ENCODE measurements around the gene DOCK4.

GRCh38 chr7:111841596-111842205, 364.5 kb downstream of the DOCK4 start:
- TF ChIP-seq, protein P1, sequence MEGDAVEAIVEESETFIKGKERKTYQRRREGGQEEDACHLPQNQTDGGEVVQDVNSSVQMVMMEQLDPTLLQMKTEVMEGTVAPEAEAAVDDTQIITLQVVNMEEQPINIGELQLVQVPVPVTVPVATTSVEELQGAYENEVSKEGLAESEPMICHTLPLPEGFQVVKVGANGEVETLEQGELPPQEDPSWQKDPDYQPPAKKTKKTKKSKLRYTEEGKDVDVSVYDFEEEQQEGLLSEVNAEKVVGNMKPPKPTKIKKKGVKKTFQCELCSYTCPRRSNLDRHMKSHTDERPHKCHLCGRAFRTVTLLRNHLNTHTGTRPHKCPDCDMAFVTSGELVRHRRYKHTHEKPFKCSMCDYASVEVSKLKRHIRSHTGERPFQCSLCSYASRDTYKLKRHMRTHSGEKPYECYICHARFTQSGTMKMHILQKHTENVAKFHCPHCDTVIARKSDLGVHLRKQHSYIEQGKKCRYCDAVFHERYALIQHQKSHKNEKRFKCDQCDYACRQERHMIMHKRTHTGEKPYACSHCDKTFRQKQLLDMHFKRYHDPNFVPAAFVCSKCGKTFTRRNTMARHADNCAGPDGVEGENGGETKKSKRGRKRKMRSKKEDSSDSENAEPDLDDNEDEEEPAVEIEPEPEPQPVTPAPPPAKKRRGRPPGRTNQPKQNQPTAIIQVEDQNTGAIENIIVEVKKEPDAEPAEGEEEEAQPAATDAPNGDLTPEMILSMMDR (IDR thresholded peaks at IDR 0.05), result no peak
- no peak for TF ChIP-seq POLR2A (IDR thresholded peaks at IDR 0.05)

Measured in thyroid gland (tissue), 4 donors.